Common myeloid progenitor, CD34-positive (primary cell): Measurements from ENCODE around the gene NDUFS5.

Source experiments
- CTCF ChIA-PET: fragments of 350-600 bp; sonication (Branson Sonifier 250); formaldehyde crosslinking; loops from one replicate; lab custom pipeline; 2021; ENCODE audit warnings: antibody characterized with exemption; lab: Charles Lee
- POLR2A ChIA-PET: fragments of 350-600 bp; sonication (Branson Sonifier 250); formaldehyde crosslinking; loops from one replicate; lab custom pipeline; 2021; ENCODE audit warnings: antibody characterized with exemption; lab: Charles Lee
- DNase-seq, 3 donors: peaks; one replicate each; pipeline versions ENCODE4 v3.0.0 to v3.0.0-alpha.2; 2013
- H3K27ac ChIP-seq, 2 experiments: 1 replicate in 1 of 2; 2 replicates in 1 of 2; pipeline ENCODE4 v1.7.0; 2013; ENCODE audit warnings: inconsistent platforms in 2 of 2, low read length in 2 of 2, mild to moderate bottlenecking in 2 of 2, low read depth in 1 of 2, moderate library complexity in 1 of 2; ENCODE audit not compliant: severe bottlenecking in 2 of 2, insufficient read depth in 1 of 2, poor library complexity in 1 of 2
- H3K27me3 ChIP-seq, 5 experiments: replicated peaks in 2 of 5; 1 replicate in 3 of 5; 2 replicates in 2 of 5; pipeline versions ENCODE4 v1.6.1 to v1.7.0; 2013; ENCODE audit warnings: low read length in 4 of 5, mild to moderate bottlenecking in 2 of 5, moderate library complexity in 2 of 5, inconsistent platforms in 1 of 5; ENCODE audit not compliant: insufficient read depth in 5 of 5, control insufficient read depth in 4 of 5
- H3K36me3 ChIP-seq, 4 experiments: 1 replicate in 2 of 4; 2 replicates in 2 of 4; pipeline versions ENCODE4 v1.6.1 to v1.7.0; 2013; ENCODE audit warnings: low read length in 3 of 4, control low read depth in 1 of 4, mild to moderate bottlenecking in 1 of 4; ENCODE audit not compliant: control insufficient read depth in 4 of 4, insufficient read depth in 4 of 4
- H3K4me1 ChIP-seq, 4 experiments: 1 replicate in 3 of 4; 2 replicates in 1 of 4; pipeline versions ENCODE4 v1.6.1 to v1.7.1; 2013; ENCODE audit warnings: low read length in 3 of 4, mild to moderate bottlenecking in 3 of 4, control low read depth in 1 of 4, inconsistent platforms in 1 of 4, moderate library complexity in 1 of 4; ENCODE audit not compliant: control insufficient read depth in 4 of 4, insufficient read depth in 4 of 4; ENCODE audit errors: control extremely low read depth in 1 of 4
- H3K4me3 ChIP-seq, 7 experiments: 1 replicate in 4 of 7; 2 replicates in 3 of 7; pipeline versions ENCODE4 v1.5.1 to v1.7.0; 2013; ENCODE audit warnings: mild to moderate bottlenecking in 7 of 7, low read length in 6 of 7, moderate library complexity in 6 of 7, inconsistent platforms in 2 of 7, low read depth in 2 of 7, control low read depth in 1 of 7; ENCODE audit not compliant: insufficient read depth in 4 of 7, control insufficient read depth in 1 of 7; ENCODE audit errors: extremely low read depth in 1 of 7
- H3K9me3 ChIP-seq, 5 experiments: 1 replicate in 4 of 5; 2 replicates in 1 of 5; pipeline versions ENCODE4 v1.6.1 to v1.7.1; 2013; ENCODE audit warnings: low read length in 4 of 5, mild to moderate bottlenecking in 2 of 5, inconsistent platforms in 1 of 5, low read depth in 1 of 5, moderate library complexity in 1 of 5; ENCODE audit not compliant: control insufficient read depth in 4 of 5, insufficient read depth in 2 of 5; ENCODE audit errors: control extremely low read depth in 1 of 5
- WGBS: methylation state at CpG from one replicate; pipeline ENCODE4 v1.1.5; 2013; ENCODE audit not compliant: insufficient coverage; 5-methylcytosine and 5-hydroxymethylcytosine counted together

The NDUFS5 gene

GRCh38 chr1:39036678-39037077 lies 10.5 kb downstream of the NDUFS5 start:
- Histone ChIP-seq H3K27me3 (no peaks in the 10 kb centered on the region), H3K4me3 (no peak overlapping the region), H3K27ac (no peak overlapping the region), H3K36me3 (peaks cover 6 to 44% (median 34%) of the 10 kb centered on the region in 4 experiments), H3K9me3 (no peaks in the 10 kb centered on the region), H3K4me1 (no peaks in the 10 kb centered on the region)
- no peak for DNase-seq
- 94% methylated on average over 5 of the region's 5 CpGs for WGBS
- ChIA-PET POLR2A (no interaction called here), CTCF (interaction anchor here (1.6 to 1.7 kb wide), 2 partner anchors 10 to 56 kb away, joined by 4 to 6 read pairs; partner anchors contain the start of gene NDUFS5)

GRCh38 chr1:39043513-39043912 lies 17.4 kb downstream of the NDUFS5 start:
- Histone ChIP-seq H3K36me3 (peaks cover 0 to 14% (median 5%) of the 10 kb centered on the region in 4 experiments), H3K9me3 (no peaks in the 10 kb centered on the region), H3K27me3 (no peaks in the 10 kb centered on the region), H3K27ac (no peak overlapping the region), H3K4me1 (peaks cover 0 to 3% (median 0%) of the 10 kb centered on the region in 4 experiments), H3K4me3 (no peak overlapping the region)
- ChIA-PET POLR2A (no interaction called here), CTCF (no interaction called here)
- WGBS, result 89% methylated on average over 3 of the region's 3 CpGs
- no peak for DNase-seq

- Histone ChIP-seq H3K36me3 (peaks cover 0 to 15% (median 4%) of the 10 kb centered on the region in 4 experiments), H3K9me3 (no peaks in the 10 kb centered on the region), H3K4me3 (no peak overlapping the region), H3K27ac (no peak overlapping the region), H3K4me1 (peaks cover 0 to 3% (median 0%) of the 10 kb centered on the region in 4 experiments), H3K27me3 (no peaks in the 10 kb centered on the region)
- DNase-seq, result peak in 2 of 3 donors; percentile 32 to 39
- ChIA-PET POLR2A (no interaction called here), CTCF (no interaction called here)
- WGBS, result 100% methylated on average over 1 of the region's 1 CpG
Observed at GRCh38 chr1:39044762-39045161, 18.6 kb downstream of the NDUFS5 start.

DNA sequence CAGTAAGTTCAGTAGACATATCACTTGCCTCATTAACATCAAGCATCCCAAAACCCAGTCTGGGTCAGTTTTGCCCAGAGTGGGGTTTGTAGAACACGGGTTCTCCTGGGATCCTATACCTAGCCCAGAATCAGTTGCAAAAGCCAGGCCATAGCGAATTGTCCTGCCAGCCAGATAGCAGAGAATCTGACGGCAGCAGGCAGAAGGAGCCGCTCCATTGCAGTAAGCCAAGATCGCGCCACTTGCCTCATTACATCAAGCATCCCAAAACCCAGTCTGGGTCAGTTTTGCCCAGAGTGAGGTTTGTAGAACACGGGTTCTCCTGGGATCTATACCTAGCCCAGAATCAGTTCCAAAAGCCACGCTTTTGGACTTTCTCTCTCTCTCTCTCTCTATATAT lies 19.1 kb downstream of the NDUFS5 start:
- Histone ChIP-seq H3K27me3 (no peaks in the 10 kb centered on the region), H3K27ac (no peak overlapping the region), H3K9me3 (no peaks in the 10 kb centered on the region), H3K4me1 (peaks cover 0 to 3% (median 0%) of the 10 kb centered on the region in 4 experiments), H3K36me3 (peaks cover 0 to 15% (median 6%) of the 10 kb centered on the region in 4 experiments), H3K4me3 (no peak overlapping the region)
- ChIA-PET POLR2A (no interaction called here), CTCF (no interaction called here)
- WGBS, result 87% methylated on average over 5 of the region's 8 CpGs
- no peak for DNase-seq

DNA sequence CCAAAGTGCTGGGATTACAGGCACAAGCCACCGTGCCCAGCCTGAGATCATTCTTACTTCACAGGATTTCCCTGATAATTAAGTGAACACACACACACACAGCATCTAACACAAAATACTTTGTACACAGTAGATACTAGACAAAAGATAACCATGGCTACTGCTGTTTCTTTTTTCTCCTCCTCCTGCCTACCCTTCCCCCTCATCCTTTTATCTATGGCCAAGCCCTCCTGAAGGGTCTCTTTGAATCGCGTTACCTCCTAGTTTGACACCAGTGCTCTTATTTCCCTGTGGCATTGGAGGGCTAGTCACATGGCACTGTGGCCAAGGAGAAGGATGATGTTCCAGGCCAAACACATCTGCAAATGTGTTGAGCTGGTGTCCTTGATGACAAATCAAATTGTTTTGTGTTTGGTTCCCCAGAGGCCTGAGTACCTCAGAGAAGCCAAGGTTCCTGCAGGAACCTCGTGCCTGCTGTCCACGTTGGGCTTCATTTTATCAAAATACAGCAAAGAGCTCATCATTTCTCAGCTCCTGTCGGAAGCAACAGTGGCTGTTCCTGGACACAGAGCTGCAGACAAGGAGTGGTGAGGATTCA lies 20.6 kb downstream of the NDUFS5 start:
- POLR2A ChIA-PET, result no interaction called here

GRCh38 chr1:39047374-39048229 lies 21.5 kb downstream of the NDUFS5 start:
- Histone ChIP-seq H3K27ac (peak overlapping the region; percentile 27 to 71), H3K4me1 (peaks cover 0 to 3% (median 0%) of the 10 kb centered on the region in 4 experiments)

More for the DNA sequence above, 20.6 kb downstream of the NDUFS5 start:
- H3K4me3 ChIP-seq, result no peak overlapping the region
- H3K4me1 ChIP-seq, result peaks cover 0 to 3% (median 0%) of the 10 kb centered on the region in 4 experiments
- H3K27me3 ChIP-seq, result no peaks in the 10 kb centered on the region
- H3K27ac ChIP-seq, result peak overlapping the region; percentile 27 to 71
- CTCF ChIA-PET, result interaction anchor here (1.0 kb wide), 1 partner anchor 16 kb away, joined by 4 read pairs; no protein-coding TSS in a partner anchor
- WGBS, result 96% methylated on average over 6 of the region's 6 CpGs
- DNase-seq, result no peak
- H3K9me3 ChIP-seq, result no peaks in the 10 kb centered on the region
- peaks cover 0 to 15% (median 5%) of the 10 kb centered on the region in 4 experiments for H3K36me3 ChIP-seq

More at GRCh38 chr1:39047374-39048229, 21.5 kb downstream of the NDUFS5 start:
- peaks cover 0 to 12% (median 5%) of the 10 kb centered on the region in 4 experiments for H3K36me3 ChIP-seq
- H3K9me3 ChIP-seq, result no peaks in the 10 kb centered on the region
- ChIA-PET CTCF (interaction anchor here (0.8 to 1.0 kb wide), 2 partner anchors 17 to 221 kb away, joined by 3 to 4 read pairs; no protein-coding TSS in a partner anchor), POLR2A (no interaction called here)
- no peaks in the 10 kb centered on the region for H3K27me3 ChIP-seq
- WGBS, result 61% methylated on average over 12 of the region's 12 CpGs
- peak; percentile 74 to 93 (median 76) for DNase-seq
- no peak overlapping the region for H3K4me3 ChIP-seq
